NCI-H146 treated with DMSO at 0.1 percent for 48 hours (cell line): Measurements from ENCODE around the gene TENM3.
"Not testable (repeated sequence)": the region's sequence is repeated elsewhere in the genome, so short reads cannot be mapped to it uniquely, and the experiment has no call there.

Source experiments
- DNase-seq: peaks from one replicate; lab custom pipeline; 2025; ENCODE audit not compliant: unreplicated experiment; lab: John Stamatoyannopoulos, UW

Gene TENM3

GRCh38 chr4:182227611-182228010 lies 15.6 kb upstream of the TENM3 start:
- DNase-seq, result no peak

DNA sequence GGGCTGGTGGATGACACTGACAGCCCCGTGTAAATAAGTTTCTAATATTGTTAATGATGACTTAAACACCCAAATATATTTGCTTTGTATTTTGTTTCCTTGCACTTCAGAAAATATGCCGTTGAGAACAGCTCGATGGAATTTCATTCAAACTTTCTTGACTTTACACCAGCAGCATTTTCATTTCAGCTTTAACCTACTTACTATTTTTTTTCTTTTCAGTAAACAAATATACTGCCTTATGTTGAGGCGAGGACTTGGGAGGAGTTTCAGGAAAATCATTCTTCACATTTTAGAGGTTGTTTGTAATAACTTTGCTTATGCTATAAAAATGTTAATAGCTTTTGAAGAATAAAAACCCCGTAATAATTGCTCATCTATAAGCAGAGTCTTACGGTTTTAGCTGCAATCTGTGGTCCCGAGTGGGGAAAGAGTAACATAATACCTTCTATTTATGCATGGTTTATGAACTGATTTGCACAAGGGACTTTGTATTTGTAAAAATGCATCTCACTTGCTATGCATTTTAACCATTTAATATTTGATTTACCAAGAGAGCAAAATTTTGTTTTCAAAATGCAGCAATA lies 14.1 kb upstream of the TENM3 start:
- no peak for DNase-seq

DNA sequence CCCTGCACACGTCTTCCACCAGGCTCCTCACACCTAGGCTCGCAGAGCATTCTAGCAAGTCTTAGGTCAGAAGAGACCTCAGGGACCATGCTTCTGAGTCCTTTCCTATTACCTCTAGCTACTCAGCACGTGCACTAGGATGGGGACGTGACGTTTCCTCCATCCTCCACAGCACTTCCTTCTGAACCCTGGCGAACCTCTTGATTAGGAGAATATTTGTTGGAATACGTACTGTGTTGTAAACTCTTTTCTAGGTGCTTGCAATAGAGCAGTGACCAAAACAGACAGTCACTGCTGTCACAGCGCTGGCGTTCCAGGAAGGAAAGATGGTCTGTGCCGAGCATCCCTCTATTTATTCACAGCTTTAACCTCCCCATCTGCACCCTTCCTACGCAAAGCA lies 12.9 kb upstream of the TENM3 start:
- DNase-seq, result no peak

DNA sequence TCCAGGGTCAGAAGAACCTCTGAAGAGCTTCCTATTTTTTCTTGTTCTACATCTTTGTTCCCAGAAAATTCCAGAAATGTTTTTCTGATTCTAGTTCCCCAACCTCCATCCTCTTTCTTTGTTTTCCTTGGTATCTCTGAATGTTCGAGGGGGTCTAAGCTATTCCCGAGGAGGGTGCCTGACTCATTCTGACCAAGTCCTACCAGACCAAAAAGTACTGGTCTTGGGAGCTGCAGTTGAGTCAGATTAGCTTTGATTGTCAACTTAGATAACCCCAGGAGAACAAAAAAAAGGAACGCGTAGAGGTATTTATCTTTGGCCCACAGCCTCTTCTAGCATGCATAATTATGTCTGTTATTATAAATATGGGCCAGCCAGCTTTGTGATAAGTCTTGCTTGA lies 12.1 kb upstream of the TENM3 start:
- no peak for DNase-seq

- no peak for DNase-seq
These were observed 11.7 kb upstream of the TENM3 start for GRCh38 chr4:182231496-182231895.

- DNase-seq, result no peak
These were observed 9.7 kb upstream of the TENM3 start for GRCh38 chr4:182233310-182234090.

DNA sequence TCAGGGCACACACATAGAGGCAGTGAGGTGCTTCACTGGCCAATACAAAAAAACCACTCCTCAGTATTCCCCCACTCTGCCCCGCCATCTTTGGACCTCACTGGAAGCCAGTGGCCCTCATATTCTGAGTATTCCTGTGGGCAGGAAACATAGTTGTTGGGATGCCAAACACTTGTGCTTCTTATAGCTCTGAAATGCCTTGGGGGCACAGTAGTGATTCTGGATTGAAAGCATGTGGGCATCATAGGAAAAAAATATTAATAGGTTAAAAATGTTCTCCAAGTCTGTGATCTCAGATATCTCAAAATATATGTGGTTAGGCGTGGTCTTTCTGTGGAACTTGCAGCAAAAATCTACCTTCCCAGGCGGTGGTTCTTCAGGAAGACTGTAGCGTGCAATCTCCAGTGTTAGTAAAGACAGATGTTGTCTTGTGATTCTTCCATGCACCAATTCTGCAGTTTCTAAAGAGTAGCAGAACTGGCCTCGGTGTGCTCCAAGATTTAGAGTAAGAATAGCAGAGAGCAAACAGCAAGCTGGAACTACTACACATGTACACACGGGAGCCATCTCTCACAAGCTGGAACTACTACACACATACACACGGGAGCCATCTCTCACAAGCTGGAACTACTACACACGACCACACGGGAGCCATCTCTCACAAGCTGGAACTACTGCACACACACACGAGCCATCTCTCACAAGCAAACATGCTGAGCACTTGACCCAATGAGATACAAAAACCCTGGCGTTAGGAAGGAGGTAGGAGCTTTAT lies 8.0 kb upstream of the TENM3 start:
- no peak for DNase-seq

- DNase-seq, result no peak
These were observed 7.0 kb upstream of the TENM3 start for GRCh38 chr4:182236186-182236585.

DNA sequence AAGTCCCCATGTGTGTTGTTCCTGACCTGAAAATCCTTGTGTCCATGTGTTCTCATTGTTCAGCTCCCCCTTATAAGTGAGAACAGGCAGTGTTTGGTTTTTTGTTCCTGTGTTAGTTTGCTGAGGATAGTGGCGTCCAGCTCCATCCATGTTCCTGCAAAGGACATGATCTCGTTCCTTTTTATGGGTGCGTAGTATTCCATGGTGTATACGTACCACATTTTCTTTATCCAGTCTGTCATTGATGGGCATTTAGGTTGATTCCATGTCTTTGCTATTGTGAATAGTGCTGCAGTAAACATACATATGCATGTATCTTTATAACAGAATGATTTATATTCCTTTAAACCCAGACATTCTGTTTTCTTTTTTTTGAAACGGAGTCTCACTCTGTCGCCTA lies 6.2 kb upstream of the TENM3 start:
- DNase-seq, result not testable (repeated sequence)

DNA sequence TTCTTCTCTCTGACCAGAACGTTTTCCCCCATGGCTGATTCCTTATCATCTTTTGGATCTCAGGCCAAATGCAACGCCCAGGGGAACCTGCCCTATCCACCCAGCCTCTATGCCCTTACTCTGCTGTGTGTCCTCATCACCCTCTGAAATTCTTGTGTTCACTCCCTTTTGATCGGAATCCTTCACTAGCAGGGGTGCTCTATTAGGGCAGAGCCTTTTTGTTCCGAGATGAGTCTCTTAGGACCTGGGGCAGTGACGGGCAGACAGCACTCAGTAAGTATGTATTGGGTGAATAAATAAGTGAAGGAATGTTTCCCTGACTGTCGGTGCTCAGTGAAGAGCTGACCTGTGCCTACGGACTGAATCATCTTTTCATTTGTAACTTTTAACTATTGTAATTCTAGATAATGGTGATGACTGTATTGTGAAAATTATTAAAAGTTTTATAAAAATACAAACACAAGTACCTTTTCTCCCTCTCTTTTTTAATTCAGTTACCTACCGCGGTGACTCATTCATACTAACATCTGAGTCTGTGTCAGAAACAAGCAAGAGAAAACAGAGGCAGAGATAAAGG lies 4.8 kb upstream of the TENM3 start:
- DNase-seq, result no peak

GRCh38 chr4:182240161-182241130 lies 2.8 kb upstream of the TENM3 start:
- no peak for DNase-seq

GRCh38 chr4:182242260-182242659 lies 942 bp upstream of the TENM3 start:
- not testable (repeated sequence) for DNase-seq

- DNase-seq, result no peak
These were observed 415 bp upstream of the TENM3 start for GRCh38 chr4:182242787-182243186.

- no peak for DNase-seq
These were observed 1.8 kb downstream of the TENM3 start for GRCh38 chr4:182245041-182245440.

GRCh38 chr4:182245541-182246215 lies 2.5 kb downstream of the TENM3 start:
- DNase-seq, result no peak

GRCh38 chr4:182246401-182247205 lies 3.4 kb downstream of the TENM3 start:
- DNase-seq, result no peak

DNA sequence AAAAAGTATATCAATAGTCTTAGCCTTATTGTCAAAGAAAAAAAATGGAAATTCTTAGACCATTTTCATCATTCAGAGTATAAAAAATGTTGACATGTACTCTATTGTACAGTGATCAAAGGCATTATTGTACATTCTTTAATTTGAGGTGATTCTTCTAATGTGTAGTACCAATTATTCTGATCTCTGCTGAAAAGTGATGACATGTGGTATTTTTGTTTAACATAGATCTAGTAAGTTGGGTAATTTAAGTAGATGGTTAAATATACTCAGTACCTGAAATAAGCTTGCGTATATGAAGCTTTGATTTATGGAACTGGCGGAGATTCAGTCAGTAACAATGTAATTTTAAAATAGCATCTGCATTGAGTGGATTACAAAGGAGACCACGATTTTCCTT lies 5.1 kb downstream of the TENM3 start:
- no peak for DNase-seq

DNA sequence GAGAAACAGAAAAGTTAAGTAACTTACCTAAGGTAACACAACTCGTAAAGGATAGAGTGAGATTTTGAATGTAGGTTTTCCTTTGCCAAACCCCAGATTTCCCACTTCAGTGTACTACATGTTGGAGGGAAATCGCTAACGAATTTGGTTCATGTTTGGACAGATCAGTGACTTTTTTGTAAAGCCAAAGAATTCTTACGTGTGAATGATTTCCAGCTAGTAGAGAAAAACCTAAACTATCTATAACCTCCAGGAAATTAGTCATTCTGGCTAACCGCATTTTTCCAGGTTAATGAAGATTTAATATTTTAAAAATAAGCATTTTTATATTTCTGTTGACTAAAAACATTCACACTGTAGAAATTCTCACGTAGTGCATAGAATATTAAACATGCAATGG lies 7.2 kb downstream of the TENM3 start:
- DNase-seq, result no peak

DNA sequence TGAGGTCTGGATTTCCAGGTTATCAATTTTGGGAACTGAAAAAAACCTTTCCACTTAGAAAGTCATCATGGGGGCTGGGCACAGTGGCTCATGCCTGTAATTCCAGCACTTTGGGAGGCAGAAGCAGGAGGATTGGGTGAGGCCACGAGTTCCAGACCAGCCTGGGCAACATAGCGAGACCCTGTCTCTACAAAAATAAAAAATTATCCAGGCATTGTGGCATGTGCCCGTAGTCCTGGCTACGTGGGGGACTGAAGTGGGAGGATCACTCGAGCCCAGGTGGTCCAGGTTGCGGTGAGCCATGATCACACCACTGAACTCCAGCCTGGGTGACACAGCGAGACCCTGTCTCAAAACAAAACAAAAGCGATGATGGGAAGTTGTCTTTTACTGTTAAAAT lies 7.9 kb downstream of the TENM3 start:
- DNase-seq, result no peak
